Measurements from ENCODE around the gene SON. TPM values are rescaled to one million over a fixed set of nuclear protein-coding genes. Genes with fewer than 3 reads are reported as not detected.

The SON gene
- polyA plus RNA-seq, 3 donors, result 66.4 to 269 (median 184) TPM

DNA sequence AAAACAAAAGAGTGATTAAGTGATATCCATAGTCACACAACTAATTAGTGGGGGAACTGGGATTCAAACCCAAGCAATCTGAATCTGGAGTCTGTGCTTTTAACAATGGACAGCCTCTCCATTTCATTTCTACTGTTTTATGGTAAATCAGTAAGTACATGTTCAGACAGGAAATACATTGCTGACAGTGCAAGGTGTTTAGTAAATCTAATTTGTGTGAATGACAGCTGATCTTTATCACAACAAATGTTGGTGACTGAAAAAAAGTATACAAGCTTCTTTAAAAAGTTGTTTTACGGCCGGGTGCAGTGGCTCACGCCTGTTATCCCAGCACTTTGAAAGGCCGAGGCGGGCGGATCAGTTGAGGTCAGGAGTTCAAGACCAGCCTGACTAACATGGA, 25.1 kb downstream of the SON start:
- Histone ChIP-seq H3K36me3 (replicated peaks in 1 of 2; ENCODE audit: control insufficient read depth in 1 of 2, insufficient read depth in 2 of 2, low read length in 2 of 2) (peaks cover 74 to 94% of the 10 kb centered on the region in 2 donors), H3K27ac (ENCODE audit: low read depth in 1 of 2, low read length in 2 of 2) (no peak overlapping the region), H3K9me3 (replicated peaks in 1 of 2; ENCODE audit: control insufficient read depth in 1 of 2, insufficient read depth in 1 of 2, low read length in 2 of 2) (no peaks in the 10 kb centered on the region), H3K79me2 (ENCODE audit: insufficient read depth, low read length) (peaks cover 74% of the 10 kb centered on the region), H3K9ac (ENCODE audit: insufficient read depth, low read length, poor library complexity, severe bottlenecking) (no peak overlapping the region), H3K4me2 (replicated peaks; ENCODE audit: extremely low read depth, low read length, poor library complexity, severe bottlenecking) (no peak overlapping the region), H2AFZ (ENCODE audit: insufficient read depth, low read depth, low read length, poor library complexity, severe bottlenecking) (no peak overlapping the region), H3K4me3 (replicated peaks in 1 of 3; ENCODE audit: low read depth in 2 of 3, low read length in 3 of 3) (no peak overlapping the region), H3K4me1 (ENCODE audit: control insufficient read depth in 1 of 2, insufficient read depth in 2 of 2, low read length in 2 of 2) (no peaks in the 10 kb centered on the region), H4K20me1 (ENCODE audit: insufficient read depth, low read length) (peaks cover 94% of the 10 kb centered on the region), H3K27me3 (ENCODE audit: control insufficient read depth in 2 of 2, insufficient read depth in 2 of 2, low read length in 2 of 2) (no peaks in the 10 kb centered on the region)
- Mint-ChIP-seq H3K4me1 (no peaks in the 10 kb centered on the region), H3K27me3 (ENCODE audit: low read depth in 3 of 3) (no peaks in the 10 kb centered on the region), H3K27ac (peak overlapping the region in 3 of 7 donors; percentile 63 to 77 (median 69)), H3K4me3 (peak overlapping the region in 1 of 2 donors; percentile 20), H3K9me3 (no peaks in the 10 kb centered on the region), H3K36me3 (peaks cover 48 to 68% of the 10 kb centered on the region in 2 donors)
- intact Hi-C loops (cut with micrococcal nuclease), result no loop called here
- 100% methylated on average over 5 of the region's 6 CpGs for WGBS (ENCODE audit: insufficient coverage)
- TF ChIP-seq, protein P1, sequence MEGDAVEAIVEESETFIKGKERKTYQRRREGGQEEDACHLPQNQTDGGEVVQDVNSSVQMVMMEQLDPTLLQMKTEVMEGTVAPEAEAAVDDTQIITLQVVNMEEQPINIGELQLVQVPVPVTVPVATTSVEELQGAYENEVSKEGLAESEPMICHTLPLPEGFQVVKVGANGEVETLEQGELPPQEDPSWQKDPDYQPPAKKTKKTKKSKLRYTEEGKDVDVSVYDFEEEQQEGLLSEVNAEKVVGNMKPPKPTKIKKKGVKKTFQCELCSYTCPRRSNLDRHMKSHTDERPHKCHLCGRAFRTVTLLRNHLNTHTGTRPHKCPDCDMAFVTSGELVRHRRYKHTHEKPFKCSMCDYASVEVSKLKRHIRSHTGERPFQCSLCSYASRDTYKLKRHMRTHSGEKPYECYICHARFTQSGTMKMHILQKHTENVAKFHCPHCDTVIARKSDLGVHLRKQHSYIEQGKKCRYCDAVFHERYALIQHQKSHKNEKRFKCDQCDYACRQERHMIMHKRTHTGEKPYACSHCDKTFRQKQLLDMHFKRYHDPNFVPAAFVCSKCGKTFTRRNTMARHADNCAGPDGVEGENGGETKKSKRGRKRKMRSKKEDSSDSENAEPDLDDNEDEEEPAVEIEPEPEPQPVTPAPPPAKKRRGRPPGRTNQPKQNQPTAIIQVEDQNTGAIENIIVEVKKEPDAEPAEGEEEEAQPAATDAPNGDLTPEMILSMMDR (IDR thresholded peaks at IDR 0.05), result no peak
- DNase-seq, result no peak

DNA sequence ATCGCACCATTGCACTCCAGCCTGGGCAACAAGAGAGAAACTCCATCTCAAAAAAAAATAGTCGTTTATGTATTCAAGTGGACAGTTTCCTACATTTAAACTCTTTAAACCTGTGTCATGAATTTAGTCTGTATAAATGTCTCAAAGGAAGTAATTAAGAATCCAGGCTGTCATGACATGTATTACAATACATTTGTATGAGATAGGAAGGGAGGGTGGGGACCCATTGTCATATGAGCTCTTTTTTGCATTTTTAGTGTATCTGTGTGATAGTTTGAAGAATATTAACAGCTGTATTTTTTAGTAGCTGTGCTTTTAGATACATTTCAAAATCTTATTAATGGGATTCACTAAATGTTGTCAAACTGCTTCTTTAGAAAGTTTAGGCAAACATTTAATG, 25.6 kb downstream of the SON start:
- peaks cover 75 to 94% of the 10 kb centered on the region in 2 donors for H3K36me3 ChIP-seq (replicated peaks in 1 of 2; ENCODE audit: control insufficient read depth in 1 of 2, insufficient read depth in 2 of 2, low read length in 2 of 2)
- no peaks in the 10 kb centered on the region for H3K27me3 ChIP-seq (ENCODE audit: control insufficient read depth in 2 of 2, insufficient read depth in 2 of 2, low read length in 2 of 2)
- no CpG with 5 or more reads among the region's 2 CpGs for WGBS (ENCODE audit: insufficient coverage)
- H3K4me2 ChIP-seq (replicated peaks; ENCODE audit: extremely low read depth, low read length, poor library complexity, severe bottlenecking), result no peak overlapping the region
- peaks cover 74% of the 10 kb centered on the region for H3K79me2 ChIP-seq (ENCODE audit: insufficient read depth, low read length)
- TF ChIP-seq, protein P1 (IDR thresholded peaks at IDR 0.05), result no peak
- no peaks in the 10 kb centered on the region for H3K4me1 Mint-ChIP-seq
- H3K27ac ChIP-seq (ENCODE audit: low read depth in 1 of 2, low read length in 2 of 2), result no peak overlapping the region
- no peak overlapping the region for H2AFZ ChIP-seq (ENCODE audit: insufficient read depth, low read depth, low read length, poor library complexity, severe bottlenecking)
- H3K27me3 Mint-ChIP-seq (ENCODE audit: low read depth in 3 of 3), result no peaks in the 10 kb centered on the region
- H3K4me1 ChIP-seq (ENCODE audit: control insufficient read depth in 1 of 2, insufficient read depth in 2 of 2, low read length in 2 of 2), result no peaks in the 10 kb centered on the region
- no peak overlapping the region for H3K4me3 ChIP-seq (replicated peaks in 1 of 3; ENCODE audit: low read depth in 2 of 3, low read length in 3 of 3)
- intact Hi-C loops (cut with micrococcal nuclease), result no loop called here
- no peaks in the 10 kb centered on the region for H3K9me3 ChIP-seq (replicated peaks in 1 of 2; ENCODE audit: control insufficient read depth in 1 of 2, insufficient read depth in 1 of 2, low read length in 2 of 2)
- no peak overlapping the region for H3K4me3 Mint-ChIP-seq
- DNase-seq, result no peak
- peaks cover 50 to 67% of the 10 kb centered on the region in 2 donors for H3K36me3 Mint-ChIP-seq
- peaks cover 94% of the 10 kb centered on the region for H4K20me1 ChIP-seq (ENCODE audit: insufficient read depth, low read length)
- no peak overlapping the region for H3K27ac Mint-ChIP-seq
- no peaks in the 10 kb centered on the region for H3K9me3 Mint-ChIP-seq
- no peak overlapping the region for H3K9ac ChIP-seq (ENCODE audit: insufficient read depth, low read length, poor library complexity, severe bottlenecking)
